Adrenal gland (tissue), 5 donors: ENCODE results near the gene RYR1.

Source experiments
- CTCF ChIP-seq, 6 experiments: fragments of 450-650 bp in 4 of 6; fragments of 200-600 bp in 2 of 6; sonication (generic) in 1 of 6; IDR thresholded peaks; 1 replicate in 5 of 6; 2 replicates in 1 of 6; pipeline versions ENCODE4 v1.5.1 to v1.8.0; 2016 to 2021; ENCODE audit warnings: antibody characterized with exemption in 6 of 6, mild to moderate bottlenecking in 2 of 6, moderate library complexity in 1 of 6
- POLR2A ChIP-seq, 2 donors: fragments of 450-650 bp; IDR thresholded peaks; one replicate each; pipeline ENCODE4 v1.6.1; 2017; ENCODE audit warnings: antibody characterized with exemption in 2 of 2, mild to moderate bottlenecking in 2 of 2, moderate library complexity in 1 of 2
- donor health status: DM: no; HTN: no; CAD: no.

GRCh38 chr19:38597075-38597474 is 163.6 kb downstream of the RYR1 start:
- TF ChIP-seq POLR2A (IDR thresholded peaks at IDR 0.05) (no peak), CTCF (IDR thresholded peaks at IDR 0.05) (no peak)
